PFSK-1 (cell line): ENCODE results near the gene NIPBL.

Experiments used
- FOXP2 ChIP-seq: optimal IDR thresholded peaks from 2 replicates; pipeline ENCODE3; 2011; ENCODE audit warnings: borderline replicate concordance, control low read depth, inconsistent platforms; ENCODE audit not compliant: insufficient read depth; ENCODE audit errors: extremely low read length, extremely low read depth
- POLR2AphosphoS5 ChIP-seq: IDR thresholded peaks from 2 replicates; pipeline ENCODE4 v1.6.1; 2012; ENCODE audit warnings: low read depth, mild to moderate bottlenecking, control low read depth, low read length, moderate library complexity
- REST ChIP-seq, 2 experiments: IDR thresholded peaks; 2 replicates each; pipeline versions ENCODE4 v1.6.1 to v1.8.0; 2011 to 2012; ENCODE audit warnings: low read depth in 2 of 2, low read length in 2 of 2, control low read depth in 1 of 2, inconsistent platforms in 1 of 2, mild to moderate bottlenecking in 1 of 2, moderate library complexity in 1 of 2; ENCODE audit not compliant: insufficient read depth in 1 of 2
- SIN3A ChIP-seq: IDR thresholded peaks from 2 replicates; pipeline ENCODE4 v1.6.1; 2012; ENCODE audit warnings: mild to moderate bottlenecking, low read length, moderate library complexity, borderline replicate concordance; ENCODE audit not compliant: insufficient read depth
- TAF1 ChIP-seq: IDR thresholded peaks from 2 replicates; pipeline ENCODE4 v1.6.1; 2012; ENCODE audit warnings: low read length, control low read depth, borderline replicate concordance; ENCODE audit not compliant: insufficient read depth

DNA sequence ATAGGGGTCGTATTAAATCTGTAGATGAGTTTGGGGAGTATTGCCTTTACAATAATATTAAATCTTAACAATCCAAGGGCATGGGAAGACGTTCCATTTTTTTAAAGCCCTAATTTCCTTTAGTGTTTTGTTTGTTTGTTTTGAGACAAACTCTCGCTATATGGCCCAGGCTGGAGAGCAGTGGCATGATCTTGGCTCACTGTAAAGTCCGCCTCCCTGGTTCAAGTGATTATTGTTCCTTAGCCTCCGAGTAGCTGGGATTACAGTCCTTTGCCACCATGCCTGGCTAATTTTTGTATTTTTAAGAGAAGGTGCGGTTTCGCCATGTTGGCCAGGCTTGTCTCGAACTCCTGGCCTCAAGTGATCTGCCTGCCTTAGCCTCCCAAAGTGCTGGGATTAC, 19.9 kb downstream of the NIPBL start:
- TF ChIP-seq SIN3A, result no peak
- no peak for TF ChIP-seq REST (IDR thresholded peaks at IDR 0.05; ENCODE audit: insufficient read depth in 1 of 2, low read depth in 2 of 2, low read length in 2 of 2)
- no peak for TF ChIP-seq POLR2AphosphoS5
- TF ChIP-seq TAF1, result no peak
- TF ChIP-seq FOXP2, result no peak
